Measurements from ENCODE around the gene RIPK4. TPM values are rescaled to one million over a fixed set of nuclear protein-coding genes. Genes with fewer than 3 reads are reported as not detected.
A peak's percentile ranks its signal among the peaks of the same experiment; 100 is the strongest.

Gene RIPK4
- total RNA-seq, 3 donors from 2014 or later = 5.1 to 14.8 (median 10.2) TPM

DNA sequence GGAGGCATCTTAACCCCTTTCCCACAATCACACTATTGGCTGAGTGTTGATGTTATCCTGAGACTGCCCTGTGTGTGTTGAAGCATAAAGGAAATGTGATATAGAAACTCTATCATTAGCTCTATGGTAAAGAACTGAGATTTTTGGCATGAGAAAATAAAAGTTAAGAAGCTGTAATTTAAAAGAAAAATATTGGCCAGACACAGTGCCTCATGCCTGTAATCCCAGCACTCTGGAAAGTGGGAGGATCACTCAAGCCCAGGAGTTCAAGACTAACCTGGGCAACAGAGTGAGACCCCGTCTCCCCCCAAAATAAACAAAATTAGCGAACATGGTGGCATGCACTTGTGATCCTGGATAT lies 14.2 kb upstream of the RIPK4 start:
- intact Hi-C loops (cut with DNase I, micrococcal nuclease) = no loop called here
- TF ChIP-seq, protein P1, sequence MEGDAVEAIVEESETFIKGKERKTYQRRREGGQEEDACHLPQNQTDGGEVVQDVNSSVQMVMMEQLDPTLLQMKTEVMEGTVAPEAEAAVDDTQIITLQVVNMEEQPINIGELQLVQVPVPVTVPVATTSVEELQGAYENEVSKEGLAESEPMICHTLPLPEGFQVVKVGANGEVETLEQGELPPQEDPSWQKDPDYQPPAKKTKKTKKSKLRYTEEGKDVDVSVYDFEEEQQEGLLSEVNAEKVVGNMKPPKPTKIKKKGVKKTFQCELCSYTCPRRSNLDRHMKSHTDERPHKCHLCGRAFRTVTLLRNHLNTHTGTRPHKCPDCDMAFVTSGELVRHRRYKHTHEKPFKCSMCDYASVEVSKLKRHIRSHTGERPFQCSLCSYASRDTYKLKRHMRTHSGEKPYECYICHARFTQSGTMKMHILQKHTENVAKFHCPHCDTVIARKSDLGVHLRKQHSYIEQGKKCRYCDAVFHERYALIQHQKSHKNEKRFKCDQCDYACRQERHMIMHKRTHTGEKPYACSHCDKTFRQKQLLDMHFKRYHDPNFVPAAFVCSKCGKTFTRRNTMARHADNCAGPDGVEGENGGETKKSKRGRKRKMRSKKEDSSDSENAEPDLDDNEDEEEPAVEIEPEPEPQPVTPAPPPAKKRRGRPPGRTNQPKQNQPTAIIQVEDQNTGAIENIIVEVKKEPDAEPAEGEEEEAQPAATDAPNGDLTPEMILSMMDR (IDR thresholded peaks at IDR 0.05) = no peak
- ATAC-seq (no peak), DNase-seq (no peak)
- Histone ChIP-seq H3K4me3 (no peak overlapping the region), H3K9me3 (no peaks in the 10 kb centered on the region), H3K4me1 (ENCODE audit: low read depth) (peaks cover 12% of the 10 kb centered on the region), H3K36me3 (ENCODE audit: low read depth) (no peaks in the 10 kb centered on the region)

DNA sequence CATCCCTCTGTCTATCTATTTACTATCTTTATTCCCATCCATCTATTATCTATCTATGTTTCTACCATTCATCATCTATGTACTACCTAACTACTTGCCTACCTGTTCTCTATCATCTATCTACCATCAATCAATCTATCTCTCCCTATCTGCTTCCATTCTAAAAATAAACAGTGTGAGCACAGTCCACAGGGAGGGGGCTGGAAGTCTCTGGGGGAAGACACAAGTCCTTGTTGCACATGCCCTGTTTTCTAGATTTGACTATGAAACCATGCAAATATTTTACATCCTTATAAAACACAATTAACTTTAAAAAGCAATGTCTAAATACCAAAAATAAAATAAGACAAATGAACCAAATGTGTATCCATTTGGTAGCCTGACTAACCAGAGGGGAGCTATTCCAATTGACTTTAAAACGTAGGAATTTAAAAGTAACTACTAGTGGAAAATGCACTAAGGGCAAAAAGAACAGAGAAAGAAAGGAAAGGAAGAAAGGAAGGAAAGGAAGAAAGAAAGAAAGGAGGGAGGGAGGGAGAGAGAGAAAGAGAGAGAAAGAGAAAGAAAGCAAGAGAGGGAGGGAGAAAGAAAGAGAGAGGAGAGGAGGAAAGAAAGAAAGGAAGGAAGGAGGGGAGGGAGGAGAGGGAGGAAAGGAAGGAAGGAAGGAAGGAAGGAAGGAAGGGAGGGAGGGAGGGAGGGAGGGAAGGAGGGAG lies 13.6 kb upstream of the RIPK4 start:
- H3K4me1 ChIP-seq (ENCODE audit: low read depth) = peaks cover 12% of the 10 kb centered on the region
- TF ChIP-seq, protein P1 (IDR thresholded peaks at IDR 0.05) = no peak
- ATAC-seq = no peak
- H3K36me3 ChIP-seq (ENCODE audit: low read depth) = no peaks in the 10 kb centered on the region
- no peaks in the 10 kb centered on the region for H3K9me3 ChIP-seq
- H3K4me3 ChIP-seq = no peak overlapping the region
- no peak for DNase-seq
- intact Hi-C loops (cut with DNase I, micrococcal nuclease) = no loop called here

DNA sequence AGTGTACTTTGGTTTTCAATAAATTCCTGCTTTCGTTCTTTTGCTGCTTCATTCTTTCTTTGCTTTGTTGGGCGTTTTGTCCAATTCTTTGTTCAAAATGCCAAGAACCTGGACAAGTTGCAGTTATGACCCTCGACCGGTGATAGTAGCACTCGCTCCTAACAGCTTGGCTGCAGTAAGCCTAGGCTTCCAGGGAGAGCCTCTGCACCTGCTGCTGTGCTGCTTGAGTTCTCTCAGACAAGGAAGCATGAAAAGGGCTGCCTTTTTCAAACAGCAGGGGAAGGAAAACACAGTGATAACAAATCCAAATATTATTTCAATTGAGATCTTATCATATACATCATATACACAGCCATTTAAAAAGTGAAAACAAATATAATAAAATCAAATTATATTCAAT lies 12.8 kb upstream of the RIPK4 start:
- DNase-seq (no peak), ATAC-seq (peak; percentile 72)
- no peak overlapping the region for H3K4me3 ChIP-seq

DNA sequence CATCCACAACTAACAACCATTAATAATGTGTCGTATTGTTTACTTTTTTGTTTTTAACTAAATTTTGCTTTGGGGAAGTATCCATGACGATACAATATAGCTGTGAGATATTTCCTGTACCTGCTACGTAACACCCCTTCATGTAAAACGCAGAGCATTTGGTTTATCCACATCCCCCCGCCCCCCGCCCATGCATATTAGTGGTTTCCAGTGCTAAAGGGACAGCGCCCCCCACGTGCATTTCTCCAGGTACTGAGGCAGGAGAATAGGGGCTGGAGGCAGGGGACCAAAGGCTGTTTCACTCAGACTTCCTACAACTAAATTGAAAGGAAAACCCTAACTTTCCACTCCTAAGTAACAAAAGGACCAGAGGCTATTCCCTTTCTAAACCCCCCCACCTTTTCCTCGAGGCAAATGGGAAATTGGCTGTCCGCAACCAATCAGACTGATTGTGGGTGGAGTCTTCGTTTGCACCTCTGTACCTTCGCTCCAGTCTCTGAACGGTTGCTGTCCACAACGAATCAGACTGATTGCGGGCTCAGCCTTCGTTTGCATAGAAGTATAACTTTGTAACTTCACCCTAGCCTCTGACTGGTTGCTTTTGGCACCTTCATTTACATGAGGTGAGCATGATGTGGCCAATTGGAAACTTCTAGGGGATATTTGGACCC lies 12.2 kb upstream of the RIPK4 start:
- Histone ChIP-seq H3K4me3 (no peak overlapping the region), H3K4me1 (ENCODE audit: low read depth) (peaks cover 12% of the 10 kb centered on the region), H3K9me3 (no peaks in the 10 kb centered on the region), H3K36me3 (ENCODE audit: low read depth) (no peaks in the 10 kb centered on the region)
- TF ChIP-seq, protein P1 (IDR thresholded peaks at IDR 0.05) = no peak
- DNase-seq (peak in 1 of 3 donors; percentile 60), ATAC-seq (peak; percentile 67)
- intact Hi-C loops (cut with DNase I, micrococcal nuclease) = loop anchor here in 1 of 2 donors (5.0 to 10.0 kb wide), 2 partner anchors 144 to 167 kb away; no protein-coding TSS in a partner anchor

More for the DNA sequence above, 12.8 kb upstream of the RIPK4 start:
- Histone ChIP-seq H3K4me1 (ENCODE audit: low read depth) (peaks cover 12% of the 10 kb centered on the region), H3K36me3 (ENCODE audit: low read depth) (no peaks in the 10 kb centered on the region), H3K9me3 (no peaks in the 10 kb centered on the region)
- TF ChIP-seq, protein P1 (IDR thresholded peaks at IDR 0.05) = no peak
- intact Hi-C loops (cut with DNase I, micrococcal nuclease) = loop anchor here in 1 of 2 donors (5.0 to 10.0 kb wide), 2 partner anchors 145 to 167 kb away; no protein-coding TSS in a partner anchor

DNA sequence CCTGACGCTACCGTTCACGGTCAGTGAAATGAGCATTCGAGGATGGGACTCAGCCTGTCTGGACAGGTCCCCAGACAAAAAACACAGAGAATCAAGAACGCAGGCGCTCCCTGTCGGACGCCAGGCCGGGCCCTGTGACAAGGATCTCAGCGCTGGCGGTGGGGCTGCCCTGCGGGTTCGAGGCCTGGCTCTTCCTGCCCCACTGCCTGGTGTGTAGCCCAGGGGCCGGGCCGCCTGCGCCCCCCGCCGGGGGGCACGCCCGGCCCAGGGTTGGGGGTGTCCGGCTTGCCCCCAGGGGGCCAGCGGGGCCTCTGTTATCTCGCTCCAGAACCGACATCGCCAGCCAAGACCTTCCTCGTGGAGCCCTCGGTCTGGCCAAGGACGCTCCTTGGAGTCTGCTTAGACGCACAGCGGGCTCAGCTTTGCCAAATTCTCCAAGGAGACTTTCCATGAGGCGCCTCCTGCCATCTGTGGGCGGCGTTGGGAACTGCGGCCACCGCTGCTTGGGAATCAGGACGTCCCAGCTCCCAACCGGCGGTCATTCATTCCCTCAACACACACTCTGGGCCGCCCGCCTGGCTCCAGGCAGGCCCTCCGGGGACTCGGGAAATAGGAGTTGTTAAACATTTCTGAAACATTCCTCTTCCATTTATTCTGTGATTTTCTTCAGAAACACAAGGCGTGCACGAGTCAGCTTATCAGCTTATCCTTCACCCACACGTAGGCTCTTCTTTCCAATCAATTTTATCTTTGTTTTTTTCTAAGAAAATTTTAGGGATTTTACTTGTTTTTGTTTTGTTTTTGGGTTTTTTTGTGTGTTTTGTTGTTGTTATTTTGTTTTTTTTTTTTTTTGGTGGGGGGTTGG lies 11.3 kb upstream of the RIPK4 start:
- Histone ChIP-seq H3K4me1 (ENCODE audit: low read depth) (peaks cover 10% of the 10 kb centered on the region), H3K4me3 (no peak overlapping the region), H3K36me3 (ENCODE audit: low read depth) (no peaks in the 10 kb centered on the region), H3K9me3 (no peaks in the 10 kb centered on the region)
- intact Hi-C loops (cut with DNase I, micrococcal nuclease) = loop anchor here in 1 of 2 donors (5.0 to 10.0 kb wide), 2 partner anchors 143 to 166 kb away; no protein-coding TSS in a partner anchor
- DNase-seq = peak in 2 of 3 donors; percentile 92 to 96
- TF ChIP-seq, protein P1 (IDR thresholded peaks at IDR 0.05) = peak; percentile 94
- ATAC-seq = peak; percentile 77

Data from mucosa of descending colon (tissue), 3 donors.